Gastroesophageal sphincter (tissue), 4 donors: ENCODE data around the gene CTH. TPM values are rescaled to one million over a fixed set of nuclear protein-coding genes. Genes with fewer than 3 reads are reported as not detected.

ENCODE experiments used
- ATAC-seq: fragments of 150-250 bp; one replicate; pipeline ENCODE4 v1.9.1; 2016; ENCODE audit warnings: mild to moderate bottlenecking, moderate library complexity
- H3K27ac ChIP-seq, 4 donors: fragments of 200-600 bp; sonication (generic) in 3 of 4; 1 replicate in 3 of 4; 2 replicates in 1 of 4; pipeline ENCODE4 v1.5.1; 2016 to 2019
- H3K27me3 ChIP-seq: fragments of 200-600 bp; sonication (generic); one replicate; pipeline ENCODE4 v1.5.1; 2019
- H3K36me3 ChIP-seq, 2 donors: fragments of 200-600 bp; sonication (generic); one replicate each; pipeline ENCODE4 v1.5.1; 2019; ENCODE audit warnings: control low read depth in 1 of 2
- H3K4me1 ChIP-seq, 3 donors: fragments of 200-600 bp; sonication (generic); 1 replicate in 2 of 3; 2 replicates in 1 of 3; pipeline ENCODE4 v1.5.1; 2016 to 2019; ENCODE audit warnings: control low read depth in 2 of 3
- H3K4me3 ChIP-seq, 2 donors: fragments of 200-600 bp; sonication (generic); one replicate each; pipeline ENCODE4 v1.5.1; 2019; ENCODE audit warnings: mild to moderate bottlenecking in 1 of 2, moderate library complexity in 1 of 2
- H3K9me3 ChIP-seq, 3 donors: fragments of 200-600 bp; sonication (generic); one replicate each; pipeline ENCODE4 v1.5.1; 2017 to 2019; ENCODE audit warnings: control low read depth in 2 of 3
- CTCF ChIP-seq, 4 experiments: fragments of 200-600 bp in 2 of 4; fragments of 450-650 bp in 2 of 4; sonication (generic) in 1 of 4; IDR thresholded peaks; one replicate each; pipeline ENCODE4 v1.5.1; 2017 to 2019; ENCODE audit warnings: antibody characterized with exemption in 4 of 4, mild to moderate bottlenecking in 2 of 4, moderate library complexity in 2 of 4
- EP300 ChIP-seq: sonication (generic); formaldehyde crosslinking; IDR thresholded peaks from one replicate; pipeline ENCODE4 v1.6.1; 2017; ENCODE audit warnings: antibody characterized with exemption, mild to moderate bottlenecking
- POLR2A ChIP-seq, 2 donors: fragments of 450-650 bp; IDR thresholded peaks; one replicate each; pipeline ENCODE4 v1.6.1; 2017; ENCODE audit warnings: antibody characterized with exemption in 2 of 2, mild to moderate bottlenecking in 2 of 2, moderate library complexity in 1 of 2
- POLR2AphosphoS5 ChIP-seq: sonication (generic); formaldehyde crosslinking; IDR thresholded peaks from one replicate; pipeline ENCODE4 v1.6.1; 2017; ENCODE audit warnings: antibody characterized with exemption
- WGBS, 2 donors: methylation state at CpG; one replicate each; pipeline ENCODE4 v1.1.5; 2018; ENCODE audit warnings: low coverage in 1 of 2; 5-methylcytosine and 5-hydroxymethylcytosine counted together
- total RNA-seq, 4 donors: library from RNA; depleted of rRNA; stranded (reverse); fragments of >200 nt; gene quantifications; one replicate each; pipeline ENCODE4 v1.1.0, GENCODE V29; 2016

CTH gene
- total RNA-seq, 4 donors from 2014 or later = 1.0 to 4.4 (median 3.0) TPM

DNA sequence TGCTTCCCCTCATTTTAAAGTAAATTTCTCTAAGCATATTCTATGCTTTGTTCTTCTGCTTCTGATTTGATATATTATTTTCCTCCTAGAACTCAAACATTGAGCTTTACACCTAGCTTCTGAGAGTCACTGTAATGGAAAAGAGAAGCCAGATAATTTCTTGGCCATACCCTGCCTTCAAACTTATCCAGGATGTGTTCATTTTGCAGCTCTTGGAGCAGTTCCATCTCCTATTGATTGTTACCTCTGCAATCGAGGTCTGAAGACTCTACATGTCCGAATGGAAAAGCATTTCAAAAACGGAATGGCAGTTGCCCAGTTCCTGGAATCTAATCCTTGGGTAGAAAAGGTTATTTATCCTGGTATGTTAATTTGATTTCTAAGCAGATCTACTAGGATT is 20.8 kb downstream of the CTH start:
- Histone ChIP-seq H3K9me3 (no peaks in the 10 kb centered on the region), H3K27ac (no peak overlapping the region), H3K36me3 (peaks cover 0 to 82% of the 10 kb centered on the region in 2 donors), H3K4me3 (no peak overlapping the region), H3K4me1 (peaks cover 0 to 7% (median 0%) of the 10 kb centered on the region in 3 donors), H3K27me3 (no peaks in the 10 kb centered on the region)
- no peak for ATAC-seq
- 51 to 65% methylated on average over 3 of the region's 3 CpGs for WGBS, 2 donors
- TF ChIP-seq EP300 (no peak), POLR2AphosphoS5 (no peak), CTCF (IDR thresholded peaks at IDR 0.05) (no peak)

- Histone ChIP-seq H3K27me3 (no peaks in the 10 kb centered on the region), H3K27ac (no peak overlapping the region), H3K9me3 (no peaks in the 10 kb centered on the region), H3K36me3 (peaks cover 0 to 70% of the 10 kb centered on the region in 2 donors), H3K4me1 (peaks cover 0 to 12% (median 0%) of the 10 kb centered on the region in 3 donors), H3K4me3 (no peak overlapping the region)
- 100% methylated on average over 1 of the region's 1 CpG for WGBS, 2 donors
- TF ChIP-seq POLR2A (IDR thresholded peaks at IDR 0.05) (no peak), EP300 (no peak), CTCF (IDR thresholded peaks at IDR 0.05) (no peak), POLR2AphosphoS5 (no peak)
- ATAC-seq = no peak
Measured at GRCh38 chr1:70434253-70434859, 23.3 kb downstream of the CTH start.

DNA sequence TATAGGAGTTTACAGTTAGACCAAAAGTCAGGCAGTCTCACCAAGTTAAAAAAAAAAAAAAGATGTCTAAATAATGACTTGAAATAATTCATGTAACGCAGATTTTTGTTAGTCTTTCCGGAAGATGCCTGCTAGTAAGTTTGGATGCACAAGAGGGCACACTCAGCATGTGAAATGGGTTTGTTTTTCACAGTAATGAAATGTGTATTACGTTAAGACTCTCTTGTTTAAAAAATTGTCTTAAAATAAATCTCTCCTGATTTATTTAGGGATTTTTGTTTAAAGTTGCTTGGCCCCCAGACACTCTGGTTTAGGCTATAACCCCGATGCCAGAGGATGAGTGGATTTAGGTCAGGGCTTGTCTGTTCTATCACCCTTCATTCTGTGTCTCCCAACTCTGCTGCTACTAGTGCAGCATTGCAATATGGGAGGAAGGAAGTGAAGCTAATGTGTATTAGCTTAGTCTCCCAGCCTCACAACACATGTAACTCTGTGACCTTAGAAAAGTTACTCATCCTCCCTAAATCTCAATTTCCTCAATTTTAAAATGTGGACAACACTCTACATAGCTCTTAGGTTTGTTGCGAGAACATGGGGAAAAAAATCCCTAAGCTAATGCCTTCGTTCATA is 25.7 kb downstream of the CTH start:
- peak in 3 of 4 experiments; percentile 56 to 58 (median 58) for TF ChIP-seq CTCF (IDR thresholded peaks at IDR 0.05)
- TF ChIP-seq EP300 = no peak
- ATAC-seq = no peak
- H3K4me3 ChIP-seq = no peak overlapping the region
- peaks cover 0 to 16% (median 0%) of the 10 kb centered on the region in 3 donors for H3K4me1 ChIP-seq
- H3K36me3 ChIP-seq = peaks cover 0 to 60% of the 10 kb centered on the region in 2 donors
- 34 to 40% methylated on average over 6 of the region's 6 CpGs for WGBS, 2 donors
- H3K27me3 ChIP-seq = no peaks in the 10 kb centered on the region
- no peaks in the 10 kb centered on the region for H3K9me3 ChIP-seq
- H3K27ac ChIP-seq = peak overlapping the region in 2 of 4 donors; percentile 22 to 48

DNA sequence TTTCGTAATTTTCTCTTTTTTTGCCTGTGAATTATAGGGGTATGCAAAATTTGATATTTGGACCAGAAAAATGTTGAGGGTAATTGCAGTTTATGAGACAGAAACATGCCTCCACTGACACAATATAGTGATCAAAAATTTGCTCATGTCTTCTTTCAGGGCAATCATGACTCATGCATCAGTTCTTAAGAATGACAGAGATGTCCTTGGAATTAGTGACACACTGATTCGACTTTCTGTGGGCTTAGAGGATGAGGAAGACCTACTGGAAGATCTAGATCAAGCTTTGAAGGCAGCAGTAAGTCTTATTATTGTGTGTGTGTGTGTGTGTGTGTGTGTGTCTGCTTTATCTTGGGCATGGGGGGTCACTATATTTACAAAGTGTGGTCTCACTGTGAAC is 27.5 kb downstream of the CTH start:
- WGBS, 2 donors = 81 to 82% methylated on average over 2 of the region's 2 CpGs
- no peaks in the 10 kb centered on the region for H3K9me3 ChIP-seq
- H3K4me1 ChIP-seq = peaks cover 0 to 23% (median 0%) of the 10 kb centered on the region in 3 donors
- no peak overlapping the region for H3K27ac ChIP-seq
- ATAC-seq = no peak
- H3K4me3 ChIP-seq = no peak overlapping the region
- H3K27me3 ChIP-seq = no peaks in the 10 kb centered on the region
- no peak for TF ChIP-seq EP300
- no peak for TF ChIP-seq POLR2AphosphoS5
- no peak for TF ChIP-seq POLR2A (IDR thresholded peaks at IDR 0.05)
- peaks cover 0 to 42% of the 10 kb centered on the region in 2 donors for H3K36me3 ChIP-seq

- ATAC-seq = no peak
- Histone ChIP-seq H3K4me1 (peaks cover 0 to 23% (median 0%) of the 10 kb centered on the region in 3 donors), H3K9me3 (no peaks in the 10 kb centered on the region), H3K36me3 (peaks cover 0 to 22% of the 10 kb centered on the region in 2 donors), H3K27me3 (no peaks in the 10 kb centered on the region), H3K27ac (no peak overlapping the region), H3K4me3 (no peak overlapping the region)
- WGBS, 2 donors = 74 to 88% methylated on average over 2 of the region's 2 CpGs
- no peak for TF ChIP-seq POLR2AphosphoS5
Measured at GRCh38 chr1:70440642-70441391, 29.7 kb downstream of the CTH start.
